Stomach (tissue), 9 donors: ENCODE measurements around the gene NR2F6. TPM values are rescaled to one million over a fixed set of nuclear protein-coding genes. Genes with fewer than 3 reads are reported as not detected.
"Not testable (repeated sequence)": the region's sequence is repeated elsewhere in the genome, so short reads cannot be mapped to it uniquely, and the experiment has no call there.

Experiments used
- DNase-seq, 2 donors: peaks; one replicate each; pipeline versions ENCODE4 v3.0.0 to v3.0.0-alpha.2; 2013 to 2019
- H3K27ac ChIP-seq, 5 donors: fragments of 200-600 bp in 4 of 5; sonication (generic) in 4 of 5; one replicate each; pipeline ENCODE4 v1.5.1; 2013 to 2019; ENCODE audit warnings: mild to moderate bottlenecking in 1 of 5, moderate library complexity in 1 of 5
- H3K27me3 ChIP-seq, 3 donors: fragments of 200-600 bp; sonication (generic); one replicate each; pipeline ENCODE4 v1.5.1; 2017 to 2019; ENCODE audit warnings: mixed run types in 1 of 3
- H3K36me3 ChIP-seq, 4 donors: fragments of 200-600 bp; sonication (generic); 1 replicate in 3 of 4; 2 replicates in 1 of 4; pipeline ENCODE4 v1.5.1; 2016 to 2019
- H3K4me1 ChIP-seq, 4 donors: fragments of 200-600 bp; sonication (generic); one replicate each; pipeline ENCODE4 v1.5.1; 2016 to 2019
- H3K4me3 ChIP-seq, 4 donors: fragments of 200-600 bp; sonication (generic) in 3 of 4; one replicate each; pipeline ENCODE4 v1.5.1; 2016 to 2019; ENCODE audit warnings: mild to moderate bottlenecking in 1 of 4
- H3K9me3 ChIP-seq, 4 donors: fragments of 200-600 bp; sonication (generic); one replicate each; pipeline ENCODE4 v1.5.1; 2016 to 2019
- CTCF ChIP-seq, 7 experiments: fragments of 450-650 bp in 4 of 7; fragments of 200-600 bp in 3 of 7; sonication (generic) in 3 of 7; IDR thresholded peaks; one replicate each; pipeline ENCODE4 v1.5.1; 2016 to 2019; ENCODE audit warnings: antibody characterized with exemption in 7 of 7, control low read depth in 2 of 7, mild to moderate bottlenecking in 1 of 7
- EP300 ChIP-seq: sonication (generic); formaldehyde crosslinking; IDR thresholded peaks from one replicate; pipeline ENCODE4 v1.6.1; 2017; ENCODE audit warnings: antibody characterized with exemption
- POLR2A ChIP-seq, 4 donors: fragments of 450-650 bp; IDR thresholded peaks; one replicate each; pipeline ENCODE4 v1.6.1; 2016; ENCODE audit warnings: antibody characterized with exemption in 4 of 4, control low read depth in 2 of 4, mild to moderate bottlenecking in 1 of 4, moderate library complexity in 1 of 4
- POLR2AphosphoS5 ChIP-seq, 3 donors: sonication (generic); formaldehyde crosslinking; IDR thresholded peaks; one replicate each; pipeline ENCODE4 v1.6.1; 2016; ENCODE audit warnings: antibody characterized with exemption in 3 of 3
- WGBS, 5 donors: extraction: QIAGEN DNeasy Blood & Tissue Kit in 3 of 5; methylation state at CpG; one replicate each; pipeline versions ENCODE4 v1.1.5 to v1.1.7; 2013 to 2018; 5-methylcytosine and 5-hydroxymethylcytosine counted together
- intact Hi-C: fragments of 100-400 bp; cut with DNase I; formaldehyde crosslinking; loops from one replicate; pipeline ENCODE4 v1.15.1; 2023; ENCODE audit warnings: low total_unique reads
- polyA plus RNA-seq, 3 donors: library from polyadenylated mRNA; stranded (reverse); fragments of 200-250 nt; gene quantifications; one replicate each; pipeline ENCODE4 v1.2.3, GENCODE V29; 2013
- total RNA-seq, 5 donors: library from RNA; depleted of rRNA; stranded (reverse); fragments of >200 nt; gene quantifications; one replicate each; pipeline versions ENCODE4 v1.1.0 to v1.2.3, GENCODE V29; 2014 to 2016
- donor health status: healthy with polysubstance abuse.
- donor health status: Bipolar disorder and iron deficiency.
- donor health status: healthy.

The NR2F6 gene
- total and polyA plus RNA-seq, 8 donors: 34.4 to 641 (median 46.1) TPM

GRCh38 chr19:17281391-17282304 lies 35.9 kb upstream of the NR2F6 start, which contains the start of gene ANKLE1:
Gene ANKLE1, plus strand, starts transcription at chr19:17281901. Its CDS starts 20 bp downstream, at chr19:17281921.
- 6 to 19% (median 7%) methylated on average over 24 to 75 of the region's 75 CpGs for WGBS, 5 donors
- H3K4me1 ChIP-seq: peaks cover 12 to 20% (median 16%) of the 10 kb centered on the region in 4 donors
- peaks cover 11 to 34% (median 31%) of the 10 kb centered on the region in 4 donors for H3K36me3 ChIP-seq
- no peak within 1 kb of the TSS for H3K27ac ChIP-seq
- intact Hi-C loops: loop anchor here (5.0 kb wide), 1 partner anchor 79 kb away; no protein-coding TSS in a partner anchor
- H3K9me3 ChIP-seq: no peaks in the 10 kb centered on the region
- peaks cover 3 to 27% (median 15%) of the 10 kb centered on the region in 3 donors for H3K27me3 ChIP-seq
- peak; percentile 32 to 73 for DNase-seq
- TF ChIP-seq EP300 (no peak), POLR2A (IDR thresholded peaks at IDR 0.05) (no peak), POLR2AphosphoS5 (IDR thresholded peaks at IDR 0.05) (no peak), CTCF (IDR thresholded peaks at IDR 0.05) (no peak)
- H3K4me3 ChIP-seq: peak within 1 kb of the TSS; percentile 31 to 54 (median 42)

DNA sequence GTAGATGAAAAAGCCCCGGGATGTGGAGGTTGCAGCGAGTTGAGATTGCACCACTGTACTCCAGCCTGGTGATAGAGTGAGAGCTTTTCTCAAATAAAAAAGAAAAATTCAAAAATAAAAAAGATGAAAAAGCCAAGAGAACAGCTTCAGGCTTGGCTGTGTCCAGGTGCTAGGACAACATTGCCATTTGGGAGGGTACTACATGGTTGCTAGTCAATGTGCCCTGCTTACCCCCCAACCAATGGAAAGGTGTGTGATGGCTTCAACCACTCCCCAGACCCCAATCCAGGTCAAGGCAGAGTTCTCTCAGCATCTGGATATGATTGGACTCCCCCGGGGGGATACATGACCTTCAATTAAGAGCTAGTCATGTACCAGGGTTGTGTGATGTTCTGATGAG lies 33.7 kb upstream of the NR2F6 start:
- no peak for DNase-seq
- H3K4me3 ChIP-seq: no peak overlapping the region
- peaks cover 26 to 56% (median 53%) of the 10 kb centered on the region in 4 donors for H3K36me3 ChIP-seq
- intact Hi-C loops: loop anchor here (5.0 kb wide), 1 partner anchor 207 kb away; no protein-coding TSS in a partner anchor
- WGBS, 5 donors: 61 to 91% (median 76%) methylated on average over 3 of the region's 3 CpGs
- H3K4me1 ChIP-seq: peaks cover 12 to 20% (median 16%) of the 10 kb centered on the region in 4 donors
- H3K9me3 ChIP-seq: no peaks in the 10 kb centered on the region
- peaks cover 3 to 27% (median 15%) of the 10 kb centered on the region in 3 donors for H3K27me3 ChIP-seq
- TF ChIP-seq EP300: no peak
- no peak for TF ChIP-seq POLR2AphosphoS5 (IDR thresholded peaks at IDR 0.05)
- TF ChIP-seq POLR2A (IDR thresholded peaks at IDR 0.05): no peak
- TF ChIP-seq CTCF (IDR thresholded peaks at IDR 0.05): no peak
- H3K27ac ChIP-seq: no peak overlapping the region

GRCh38 chr19:17275441-17276175 lies 29.9 kb upstream of the NR2F6 start:
- Histone ChIP-seq H3K9me3 (no peaks in the 10 kb centered on the region), H3K4me3 (no peak overlapping the region), H3K36me3 (peaks cover 44 to 94% (median 91%) of the 10 kb centered on the region in 4 donors), H3K27ac (no peak overlapping the region), H3K27me3 (no peaks in the 10 kb centered on the region), H3K4me1 (no peaks in the 10 kb centered on the region)
- WGBS, 5 donors: 92 to 95% (median 94%) methylated on average over 19 of the region's 19 CpGs
- intact Hi-C loops: loop anchor here (5.0 kb wide), 1 partner anchor 203 kb away; no protein-coding TSS in a partner anchor
- TF ChIP-seq EP300 (no peak), POLR2AphosphoS5 (IDR thresholded peaks at IDR 0.05) (no peak), CTCF (IDR thresholded peaks at IDR 0.05) (no peak), POLR2A (IDR thresholded peaks at IDR 0.05) (no peak)
- DNase-seq: no peak

GRCh38 chr19:17274892-17275291 lies 29.2 kb upstream of the NR2F6 start:
- not testable (repeated sequence) for H3K4me1 ChIP-seq, H3K4me3 ChIP-seq, H3K27me3 ChIP-seq, H3K27ac ChIP-seq, H3K9me3 ChIP-seq, DNase-seq
- intact Hi-C loops: loop anchor here (5.0 kb wide), 1 partner anchor 203 kb away; no protein-coding TSS in a partner anchor
- 96 to 98% (median 96%) methylated on average over 3 of the region's 3 CpGs for WGBS, 5 donors
- H3K36me3 ChIP-seq: peaks cover 49 to 100% (median 98%) of the 10 kb centered on the region in 4 donors
